LNCAP (cell line): ENCODE measurements around the gene DKK2.

Source experiments
- TF ChIP-seq, protein P1 (sequence below): fragments of 450-650 bp; IDR thresholded peaks from 2 replicates; pipeline ENCODE4 v1.5.1; 2017; ENCODE audit warnings: mild to moderate bottlenecking

DKK2 gene

DNA sequence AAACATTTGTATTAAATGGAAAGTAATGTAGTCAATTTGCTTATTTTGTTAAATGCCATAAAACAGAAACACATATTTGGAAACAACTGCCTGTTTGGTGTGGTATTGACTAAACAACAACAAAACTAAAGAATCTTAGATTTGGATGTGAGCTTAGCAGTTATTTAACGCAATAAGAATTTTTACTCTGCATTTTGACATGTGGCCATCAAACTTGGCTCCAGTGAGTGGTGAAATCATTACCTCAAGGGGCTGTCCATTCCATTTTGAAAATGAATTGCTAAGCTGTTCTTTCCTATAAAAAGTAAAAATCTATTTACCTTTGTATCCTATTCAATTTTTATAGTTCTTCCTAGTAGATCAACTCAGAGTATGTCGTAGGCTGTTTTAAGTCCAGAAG, 84.2 kb downstream of the DKK2 start:
- TF ChIP-seq, protein P1, sequence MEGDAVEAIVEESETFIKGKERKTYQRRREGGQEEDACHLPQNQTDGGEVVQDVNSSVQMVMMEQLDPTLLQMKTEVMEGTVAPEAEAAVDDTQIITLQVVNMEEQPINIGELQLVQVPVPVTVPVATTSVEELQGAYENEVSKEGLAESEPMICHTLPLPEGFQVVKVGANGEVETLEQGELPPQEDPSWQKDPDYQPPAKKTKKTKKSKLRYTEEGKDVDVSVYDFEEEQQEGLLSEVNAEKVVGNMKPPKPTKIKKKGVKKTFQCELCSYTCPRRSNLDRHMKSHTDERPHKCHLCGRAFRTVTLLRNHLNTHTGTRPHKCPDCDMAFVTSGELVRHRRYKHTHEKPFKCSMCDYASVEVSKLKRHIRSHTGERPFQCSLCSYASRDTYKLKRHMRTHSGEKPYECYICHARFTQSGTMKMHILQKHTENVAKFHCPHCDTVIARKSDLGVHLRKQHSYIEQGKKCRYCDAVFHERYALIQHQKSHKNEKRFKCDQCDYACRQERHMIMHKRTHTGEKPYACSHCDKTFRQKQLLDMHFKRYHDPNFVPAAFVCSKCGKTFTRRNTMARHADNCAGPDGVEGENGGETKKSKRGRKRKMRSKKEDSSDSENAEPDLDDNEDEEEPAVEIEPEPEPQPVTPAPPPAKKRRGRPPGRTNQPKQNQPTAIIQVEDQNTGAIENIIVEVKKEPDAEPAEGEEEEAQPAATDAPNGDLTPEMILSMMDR, result no peak

DNA sequence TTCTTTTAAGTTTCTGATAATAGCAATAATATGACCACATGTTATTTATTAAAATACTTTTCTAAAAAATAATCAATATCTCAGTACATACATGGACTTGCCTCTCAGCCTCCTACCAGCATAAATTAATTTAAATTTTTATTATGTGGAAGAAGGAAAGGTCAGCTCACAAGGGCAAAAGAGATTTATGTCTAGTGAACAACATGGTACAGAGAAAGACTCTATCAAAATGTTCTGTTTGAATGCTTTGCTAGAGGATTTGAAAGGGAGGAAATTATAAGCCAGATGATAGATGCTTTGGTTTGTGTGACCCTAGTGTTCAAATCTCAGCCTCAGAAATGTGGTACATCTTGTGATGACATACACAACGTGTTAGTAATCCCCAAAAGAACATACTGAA, 94.3 kb downstream of the DKK2 start:
- TF ChIP-seq, protein P1, result no peak

DNA sequence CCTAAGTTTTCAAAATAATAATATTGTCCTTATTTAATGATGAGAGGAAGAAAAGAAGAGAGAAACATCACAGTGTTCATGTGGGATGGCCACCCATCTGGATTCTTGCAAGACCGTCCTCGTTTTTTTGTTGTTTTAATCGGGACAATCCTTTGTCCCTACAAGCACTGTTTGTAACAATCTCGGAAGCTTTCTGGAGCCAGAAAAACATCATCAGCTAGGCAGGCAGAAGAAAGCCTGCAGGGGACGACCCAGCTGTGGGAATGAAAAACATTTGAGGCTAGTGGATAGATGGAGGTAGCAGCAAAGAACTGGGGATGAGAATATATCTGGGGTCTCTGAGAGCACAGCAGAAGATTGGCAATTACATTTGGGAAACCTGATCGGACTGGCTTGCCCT, 105.6 kb downstream of the DKK2 start:
- TF ChIP-seq, protein P1, result no peak

DNA sequence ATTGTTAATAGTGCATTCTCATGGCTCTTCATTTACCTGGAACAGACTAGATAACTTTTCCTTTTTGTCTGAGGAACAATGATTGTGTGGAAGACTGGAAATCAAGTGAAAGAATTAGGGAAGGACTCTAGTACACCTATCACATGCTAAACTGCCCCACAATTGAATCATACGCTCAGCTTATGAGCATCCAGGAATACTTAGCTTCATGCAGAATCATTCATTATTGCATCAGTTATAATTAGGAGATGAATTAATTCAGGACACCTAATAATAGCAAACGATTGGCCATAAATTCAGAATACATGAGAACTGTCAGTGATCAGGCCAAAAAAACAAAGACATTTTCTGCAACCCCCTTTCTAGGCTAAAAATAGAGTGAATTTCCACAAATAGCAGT, 106.9 kb downstream of the DKK2 start:
- TF ChIP-seq, protein P1, result no peak

DNA sequence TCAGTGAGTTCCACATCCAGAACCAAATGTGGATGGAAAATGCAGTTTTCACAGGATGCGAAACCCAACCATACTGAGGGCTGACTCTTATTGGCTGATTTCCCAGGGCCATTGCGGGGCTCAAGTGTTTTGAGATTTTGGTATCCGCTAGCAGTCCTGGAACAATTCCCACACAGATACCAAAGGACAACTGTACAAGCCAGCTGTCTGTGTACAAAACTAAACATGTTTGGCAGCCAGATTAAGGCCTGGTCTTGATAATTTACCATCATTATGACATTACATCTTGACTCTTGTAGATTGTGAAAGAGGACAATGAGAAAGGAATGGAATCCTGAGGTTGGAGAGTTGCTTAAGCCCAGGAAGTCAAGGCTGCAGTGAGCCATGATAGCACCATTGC, 121.9 kb downstream of the DKK2 start:
- TF ChIP-seq, protein P1, result no peak

DNA sequence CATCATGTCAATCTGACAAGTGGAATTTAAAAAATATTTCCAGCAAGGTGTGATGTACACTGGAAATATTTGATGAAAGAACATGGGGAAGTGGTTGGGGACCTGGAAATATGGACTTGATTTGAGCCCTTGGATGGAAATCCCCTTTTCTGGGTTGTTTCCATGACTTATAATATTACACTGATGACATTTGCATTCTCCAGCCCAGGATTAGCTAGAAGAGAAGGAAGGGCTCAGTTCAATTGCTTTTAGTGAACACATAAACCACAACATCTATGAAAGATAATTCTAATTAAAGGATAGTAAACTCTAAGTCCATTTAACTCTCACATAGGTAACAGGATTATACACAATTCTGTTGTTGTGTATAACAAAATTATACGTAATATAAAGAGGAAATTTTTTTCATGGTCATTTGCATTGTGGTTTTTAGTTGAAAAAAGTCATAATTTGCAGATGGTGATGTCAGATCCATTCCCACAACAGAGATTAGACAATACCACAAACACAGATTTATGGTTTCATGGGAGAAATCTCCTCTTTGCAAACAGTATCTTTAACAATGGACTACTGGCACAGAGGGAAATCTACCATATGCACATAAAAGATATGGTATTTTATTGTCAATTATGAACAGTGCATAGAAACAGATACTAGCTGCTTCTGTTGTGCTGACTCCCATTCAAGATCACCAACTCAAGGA, 126.5 kb downstream of the DKK2 start:
- TF ChIP-seq, protein P1, result no peak

DNA sequence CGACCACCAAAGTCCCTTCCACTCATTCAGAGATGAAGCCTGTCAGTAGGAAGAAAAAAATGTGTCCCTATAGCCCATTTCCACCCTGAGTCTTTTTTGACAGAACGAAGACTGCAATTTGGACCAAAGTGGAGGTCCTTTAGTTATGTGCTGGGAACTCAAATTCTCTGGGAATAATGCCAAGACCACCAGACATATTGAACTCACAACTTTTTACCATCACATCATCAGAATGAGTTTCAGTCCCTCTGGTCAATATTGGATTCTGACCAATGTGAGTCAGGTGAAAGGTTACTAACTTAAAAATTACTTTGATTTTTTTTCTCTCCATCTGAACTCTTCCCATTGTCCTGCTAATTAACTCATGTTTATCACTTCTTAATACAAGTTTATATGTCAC, 128.9 kb downstream of the DKK2 start:
- TF ChIP-seq, protein P1, result no peak

DNA sequence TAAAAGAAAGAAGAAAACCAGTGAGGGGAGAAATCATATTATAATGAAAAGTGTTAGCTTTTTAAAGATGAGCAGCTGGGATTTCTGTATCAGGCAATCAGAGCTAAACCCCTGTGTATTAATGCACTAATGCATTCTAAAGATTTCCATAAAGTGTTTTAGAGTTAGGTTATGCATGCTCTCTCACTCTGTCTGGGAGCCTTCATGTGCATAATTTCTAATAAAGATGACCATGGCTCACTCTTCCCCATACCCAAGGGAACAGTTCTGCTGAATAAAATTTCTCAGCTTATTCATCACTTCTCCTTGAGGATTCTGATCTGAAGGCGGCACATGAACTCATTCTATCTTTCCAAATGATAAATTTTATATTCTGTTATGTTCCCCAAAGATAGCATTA, 129.4 kb downstream of the DKK2 start:
- TF ChIP-seq, protein P1, result no peak
